ENCODE data around the gene F13A1. TPM values are rescaled to one million over a fixed set of nuclear protein-coding genes. Genes with fewer than 3 reads are reported as not detected.

The F13A1 gene
- total and polyA plus RNA-seq, 2 of the 8 experiments (the other 6 are each of a cell fraction or from before 2014, with no cell fraction given), result 0.57 to 1.5 TPM

DNA sequence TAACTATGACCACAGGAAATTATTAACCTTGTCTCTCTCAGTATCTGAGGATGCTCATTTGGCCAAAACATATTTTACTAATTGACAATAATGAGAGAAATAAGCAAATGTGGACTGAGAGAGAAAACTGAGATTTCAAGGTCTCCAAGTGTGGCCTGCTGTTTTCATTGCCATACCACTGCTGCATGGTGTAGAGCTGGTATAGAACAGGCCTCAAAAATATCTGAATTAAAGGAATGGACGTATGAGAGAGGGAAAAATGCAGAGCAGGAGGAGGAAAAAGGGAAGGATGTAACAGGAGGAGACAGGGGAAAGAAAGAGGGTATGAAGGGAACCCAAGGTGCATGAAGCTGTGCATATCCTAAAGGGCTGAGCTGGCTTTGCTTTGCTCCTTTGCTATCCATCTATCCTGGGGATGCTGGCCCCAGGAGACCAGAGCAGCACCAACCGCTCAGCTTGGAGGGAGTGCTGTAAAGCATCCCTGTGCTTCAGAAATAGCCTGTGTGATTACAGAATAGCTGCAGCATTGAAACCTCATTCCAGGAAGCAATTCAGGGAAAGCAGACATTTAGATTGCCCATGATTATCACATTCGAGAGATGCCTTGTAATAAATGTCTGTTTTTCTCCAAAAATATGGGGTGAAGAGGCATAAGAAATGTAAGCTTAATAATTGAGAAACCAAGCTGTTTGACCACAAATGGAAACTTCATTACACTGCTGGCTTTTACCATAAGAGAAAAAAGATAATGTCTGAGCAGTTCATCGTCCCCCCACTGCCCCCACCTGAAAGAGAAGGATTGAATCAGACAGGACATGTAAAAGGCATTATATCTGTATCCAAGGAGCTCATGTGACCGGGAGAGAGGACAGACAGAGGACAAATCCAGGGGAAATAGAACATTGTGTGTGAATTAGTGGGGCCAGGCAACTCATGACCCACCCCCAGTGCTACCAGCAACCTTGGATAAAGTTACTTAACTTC lies 80.6 kb downstream of the F13A1 start (continued):
- no peak for TF ChIP-seq POU5F1 (IDR thresholded peaks at IDR 0.05; ENCODE audit: low read depth, low read length)
- no peak for TF ChIP-seq TAF1 (IDR thresholded peaks at IDR 0.05; ENCODE audit: low read depth, low read length)
- no peak for TF ChIP-seq GABPA (IDR thresholded peaks at IDR 0.05; ENCODE audit: borderline replicate concordance, insufficient read depth, low read length)
- TF ChIP-seq CHD1 (IDR thresholded peaks at IDR 0.05; ENCODE audit: low read depth, low read length), result no peak

Data from H1 (cell line).